NCI-H748 (cell line): ENCODE measurements around the gene CCDC183.
"Not testable (repeated sequence)": the region's sequence is repeated elsewhere in the genome, so short reads cannot be mapped to it uniquely, and the experiment has no call there.

Experiments
- DNase-seq: peaks from one replicate; lab custom pipeline; 2025; ENCODE audit not compliant: unreplicated experiment; lab: John Stamatoyannopoulos, UW

CCDC183 gene

GRCh38 chr9:136799079-136799853, 3.1 kb downstream of the CCDC183 start:
- DNase-seq: peak; percentile 78

DNA sequence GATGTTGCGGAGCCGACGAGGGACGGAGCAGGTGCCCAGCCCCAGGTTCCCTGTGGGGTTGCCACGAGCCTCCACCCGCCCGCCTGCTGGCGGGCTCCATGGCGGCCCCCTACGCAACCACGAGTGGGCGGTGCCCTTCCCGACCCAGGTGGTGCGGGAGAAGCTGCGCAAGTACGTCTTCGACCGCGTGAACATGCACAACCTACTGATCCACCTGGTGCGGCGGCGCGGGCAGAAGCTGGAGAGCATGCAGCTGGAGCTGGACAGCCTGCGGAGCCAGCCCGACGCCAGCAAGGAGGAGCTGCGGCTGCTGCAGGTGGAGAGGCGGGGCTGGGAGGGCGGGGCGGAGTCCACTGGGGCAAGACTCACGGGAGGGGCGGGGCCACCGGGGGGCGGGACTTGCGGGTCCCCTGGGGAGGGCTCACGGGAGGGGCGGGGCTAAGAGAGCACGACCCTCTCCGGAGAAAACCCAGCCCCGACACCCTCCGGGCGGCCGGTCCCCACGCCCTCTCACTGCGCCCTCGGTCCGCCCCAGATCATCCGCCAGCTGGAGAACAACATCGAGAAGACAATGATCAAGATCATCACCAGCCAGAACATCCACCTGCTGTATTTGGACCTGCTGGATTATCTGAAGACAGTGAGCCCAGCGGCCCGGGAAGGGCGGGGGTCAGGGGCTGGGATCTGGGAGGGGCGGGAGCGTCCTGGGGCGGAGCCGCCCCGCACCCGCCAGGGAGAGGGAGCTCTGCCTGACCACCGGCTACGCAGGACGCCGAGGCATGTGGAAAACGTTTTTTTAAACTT, 3.9 kb downstream of the CCDC183 start:
- DNase-seq: peak; percentile 93

- DNase-seq: no peak
Observed at GRCh38 chr9:136802321-136802720, 6.2 kb downstream of the CCDC183 start.

GRCh38 chr9:136803009-136803550, 6.9 kb downstream of the CCDC183 start:
- not testable (repeated sequence) for DNase-seq

- no peak for DNase-seq
Observed at GRCh38 chr9:136803551-136804508, 7.7 kb downstream of the CCDC183 start.

- no peak for DNase-seq
Observed at GRCh38 chr9:136804509-136805206, 8.5 kb downstream of the CCDC183 start.

DNA sequence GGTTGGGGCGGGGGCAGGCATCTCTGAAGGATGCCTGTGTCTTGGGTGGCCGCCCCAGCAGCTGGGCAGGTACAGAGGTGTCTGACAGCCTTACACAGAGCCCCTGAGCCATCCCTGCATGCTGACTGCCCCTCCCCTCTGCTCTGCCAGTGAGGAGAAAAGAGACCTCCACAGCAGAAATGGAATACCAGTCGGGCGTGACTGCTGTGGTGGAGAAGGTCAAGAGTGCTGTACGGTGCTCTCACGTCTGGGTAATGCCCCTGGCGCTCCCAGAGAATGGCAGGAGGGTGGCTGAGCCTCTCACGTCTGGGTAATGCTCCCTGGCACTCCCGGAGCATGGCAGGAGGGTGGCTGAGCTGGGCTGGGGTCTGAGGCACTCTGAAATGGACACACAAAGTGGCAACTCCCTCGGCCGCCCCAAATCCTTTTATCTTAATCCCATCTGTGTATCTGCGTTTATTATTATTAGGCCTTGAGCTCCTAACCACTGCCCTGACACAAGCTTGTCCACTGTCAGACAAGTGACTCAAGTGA, 9.1 kb downstream of the CCDC183 start:
- DNase-seq: no peak

DNA sequence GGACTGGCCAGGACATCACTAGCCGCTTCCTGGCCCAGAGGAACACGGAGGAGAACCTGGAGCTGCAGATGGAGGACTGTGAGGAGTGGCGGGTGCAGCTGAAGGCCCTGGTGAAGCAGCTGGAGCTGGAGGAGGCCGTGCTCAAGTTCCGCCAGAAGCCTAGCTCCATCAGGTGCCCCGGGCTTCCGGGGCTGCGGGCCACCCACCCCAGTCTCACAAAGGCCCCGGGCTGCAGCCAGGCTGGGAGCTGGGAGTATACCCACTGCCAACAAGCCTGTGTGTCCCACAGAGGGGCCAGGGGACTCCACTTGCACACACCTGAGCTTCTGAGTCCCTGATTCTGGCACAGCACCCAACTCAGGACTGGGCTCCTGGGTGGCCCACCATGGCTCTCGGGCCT, 9.9 kb downstream of the CCDC183 start:
- DNase-seq: no peak

- DNase-seq: no peak
Observed at GRCh38 chr9:136806631-136807201, 10.6 kb downstream of the CCDC183 start.

GRCh38 chr9:136807281-136808074, 11.3 kb downstream of the CCDC183 start, which contains the start of gene RABL6:
Gene RABL6 (plus strand): TSS chr9:136807948. CDS start chr9:136808197, 249 bp downstream.
- peak; percentile 84 for DNase-seq

- peak; percentile 35 for DNase-seq
Observed at GRCh38 chr9:136808075-136808805, 12.1 kb downstream of the CCDC183 start.

- DNase-seq: no peak
Observed at GRCh38 chr9:136808806-136809158, 12.6 kb downstream of the CCDC183 start.

DNA sequence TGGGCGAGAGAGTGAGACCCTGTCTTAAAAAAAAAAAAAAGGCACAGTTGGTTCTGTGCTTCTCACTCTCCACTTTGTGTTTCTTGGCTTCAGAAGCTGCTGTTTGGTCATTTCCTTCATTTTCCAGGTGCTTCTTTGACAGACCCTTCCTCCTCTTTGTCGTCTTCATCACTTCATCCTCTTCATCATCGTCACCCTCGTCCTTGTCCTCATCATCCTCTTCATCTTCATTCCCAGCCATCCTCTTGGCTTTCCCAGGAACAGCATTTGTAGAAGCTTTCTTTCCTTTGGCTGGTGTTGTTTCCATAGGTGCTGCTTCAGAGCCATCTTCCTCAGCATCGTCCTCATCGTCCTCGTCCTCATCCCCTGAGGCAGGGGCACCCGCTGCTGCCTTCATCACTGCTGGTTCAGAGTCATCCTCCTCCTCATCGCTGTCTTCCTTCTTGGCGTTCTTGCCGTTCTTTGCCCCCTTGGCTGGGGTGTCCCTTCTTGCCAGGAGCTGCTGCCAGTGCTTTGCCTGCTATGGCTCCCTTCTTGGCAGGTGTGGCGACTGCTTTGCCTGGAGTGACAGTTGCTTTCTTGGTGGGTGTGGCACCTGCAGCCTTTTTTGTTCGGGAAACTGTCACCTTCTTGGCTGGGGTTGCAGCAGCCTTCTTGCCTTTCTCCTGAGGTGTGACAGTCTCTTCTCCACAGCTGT, 18.7 kb downstream of the CCDC183 start:
- DNase-seq: no peak

- no peak for DNase-seq
Observed at GRCh38 chr9:136815422-136815782, 19.3 kb downstream of the CCDC183 start.

DNA sequence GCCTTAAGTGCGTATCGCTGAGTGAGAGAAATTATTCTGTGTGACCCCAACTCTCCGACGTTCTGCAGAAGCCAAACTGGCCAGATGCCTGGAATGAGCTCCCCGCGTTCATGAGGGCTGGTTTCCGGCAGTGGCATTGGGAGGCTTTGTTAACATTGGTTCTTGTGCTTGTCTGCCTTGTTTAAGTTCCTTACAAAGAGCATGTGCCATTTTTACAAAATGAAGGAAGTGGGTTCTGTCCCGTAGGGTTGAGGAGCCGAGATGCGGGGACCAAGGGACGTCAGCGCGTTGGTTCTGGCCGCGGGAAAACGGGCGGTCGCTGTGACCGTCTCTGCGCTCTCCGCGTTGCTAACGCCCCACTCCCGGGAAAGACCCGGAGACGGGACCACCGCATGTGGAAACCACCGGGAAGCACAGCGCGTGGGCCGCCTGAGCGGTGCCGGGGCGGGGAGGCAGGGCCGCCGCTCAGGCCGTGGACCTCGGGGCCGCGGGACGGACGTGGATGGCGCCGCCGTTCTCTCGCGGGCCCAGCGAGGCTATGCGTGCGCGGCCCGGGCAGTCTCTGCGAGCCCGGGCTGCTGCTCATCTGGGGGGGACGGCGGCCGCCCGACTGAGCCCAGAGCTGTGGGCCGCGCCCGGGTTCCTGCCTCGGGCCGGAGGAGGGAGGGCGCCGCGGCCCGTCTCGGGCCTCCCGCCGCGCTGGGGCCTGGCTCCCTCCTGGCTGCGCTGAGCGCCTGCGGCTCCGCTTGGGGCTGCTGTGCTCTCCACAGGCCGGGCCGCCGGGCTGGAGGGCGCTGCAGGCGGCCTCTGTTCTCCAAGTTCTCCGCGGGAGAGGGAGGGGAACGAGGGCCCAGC, 25.1 kb downstream of the CCDC183 start:
- no peak for DNase-seq

- DNase-seq: no peak
Observed at GRCh38 chr9:136821826-136822544, 25.8 kb downstream of the CCDC183 start.
